ENCODE data around the gene SPEN.
"Not testable (repeated sequence)": the region's sequence is repeated elsewhere in the genome, so short reads cannot be mapped to it uniquely, and the experiment has no call there.

Gene SPEN

DNA sequence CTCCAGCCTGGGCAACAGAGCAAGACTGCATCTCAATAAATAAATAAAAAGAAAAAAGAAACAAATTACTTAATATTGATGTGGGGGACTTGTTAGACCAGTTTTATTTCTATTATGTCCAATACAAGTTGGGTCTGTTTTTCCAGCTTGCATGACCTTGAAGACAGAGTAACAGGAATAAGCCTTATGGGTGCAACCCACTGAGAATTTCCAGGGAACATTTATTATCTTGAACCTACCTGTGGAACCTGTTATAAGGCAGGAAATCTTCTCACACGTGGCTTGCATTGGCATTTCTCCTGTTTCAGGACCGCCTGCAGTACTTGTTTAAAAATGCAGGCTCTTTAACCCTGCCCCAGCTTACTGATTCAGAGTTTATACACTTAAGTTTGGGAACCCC lies 64.4 kb downstream of the SPEN start:
- TF ChIP-seq, protein P1, sequence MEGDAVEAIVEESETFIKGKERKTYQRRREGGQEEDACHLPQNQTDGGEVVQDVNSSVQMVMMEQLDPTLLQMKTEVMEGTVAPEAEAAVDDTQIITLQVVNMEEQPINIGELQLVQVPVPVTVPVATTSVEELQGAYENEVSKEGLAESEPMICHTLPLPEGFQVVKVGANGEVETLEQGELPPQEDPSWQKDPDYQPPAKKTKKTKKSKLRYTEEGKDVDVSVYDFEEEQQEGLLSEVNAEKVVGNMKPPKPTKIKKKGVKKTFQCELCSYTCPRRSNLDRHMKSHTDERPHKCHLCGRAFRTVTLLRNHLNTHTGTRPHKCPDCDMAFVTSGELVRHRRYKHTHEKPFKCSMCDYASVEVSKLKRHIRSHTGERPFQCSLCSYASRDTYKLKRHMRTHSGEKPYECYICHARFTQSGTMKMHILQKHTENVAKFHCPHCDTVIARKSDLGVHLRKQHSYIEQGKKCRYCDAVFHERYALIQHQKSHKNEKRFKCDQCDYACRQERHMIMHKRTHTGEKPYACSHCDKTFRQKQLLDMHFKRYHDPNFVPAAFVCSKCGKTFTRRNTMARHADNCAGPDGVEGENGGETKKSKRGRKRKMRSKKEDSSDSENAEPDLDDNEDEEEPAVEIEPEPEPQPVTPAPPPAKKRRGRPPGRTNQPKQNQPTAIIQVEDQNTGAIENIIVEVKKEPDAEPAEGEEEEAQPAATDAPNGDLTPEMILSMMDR (conservative IDR thresholded peaks at IDR 0.05; ENCODE audit: low read length): no peak
- no peak overlapping the region for H3K4me3 ChIP-seq (ENCODE audit: low read length)
- DNase-seq (ENCODE audit: low read depth): no peak

DNA sequence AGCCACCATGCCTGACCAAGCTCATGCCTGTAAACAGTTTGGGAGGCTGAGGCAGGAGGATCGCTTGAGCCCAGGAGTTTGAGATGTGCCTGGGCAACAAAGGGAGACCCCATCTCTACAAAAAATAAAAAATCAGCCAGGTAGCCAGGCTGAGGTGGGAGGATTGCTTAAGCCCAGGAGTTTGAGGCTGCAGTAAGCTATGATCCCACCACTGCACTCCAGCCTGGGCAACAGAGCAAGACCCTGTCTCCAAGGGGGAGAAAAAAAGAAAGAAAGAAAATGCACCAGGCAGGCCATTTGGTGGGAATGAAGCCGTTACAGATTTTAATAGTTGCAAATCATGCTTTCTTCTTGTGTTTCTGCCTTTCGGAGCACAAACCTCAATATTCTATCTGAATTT lies 66.1 kb downstream of the SPEN start:
- not testable (repeated sequence) for DNase-seq (ENCODE audit: low read depth); H3K4me3 ChIP-seq (ENCODE audit: low read length)

DNA sequence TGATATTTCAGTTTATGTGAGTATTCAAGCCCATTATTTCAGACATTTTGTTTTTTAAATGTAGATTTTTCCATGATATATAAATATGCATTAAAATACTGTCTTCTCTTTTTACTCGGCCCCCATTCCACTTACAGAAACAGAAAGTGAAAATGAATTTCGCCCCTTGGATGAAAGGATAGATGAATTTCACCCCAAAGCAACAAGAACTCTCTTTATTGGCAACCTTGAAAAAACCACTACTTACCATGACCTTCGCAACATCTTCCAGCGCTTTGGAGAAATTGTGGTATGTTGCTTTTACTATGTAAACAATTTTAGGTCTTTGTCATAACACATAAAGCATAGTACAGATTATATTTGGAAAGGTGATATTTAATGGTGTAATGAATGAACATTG lies 68.5 kb downstream of the SPEN start:
- H3K4me3 ChIP-seq (ENCODE audit: low read length): no peak overlapping the region
- TF ChIP-seq, protein P1 (conservative IDR thresholded peaks at IDR 0.05; ENCODE audit: low read length): no peak

DNA sequence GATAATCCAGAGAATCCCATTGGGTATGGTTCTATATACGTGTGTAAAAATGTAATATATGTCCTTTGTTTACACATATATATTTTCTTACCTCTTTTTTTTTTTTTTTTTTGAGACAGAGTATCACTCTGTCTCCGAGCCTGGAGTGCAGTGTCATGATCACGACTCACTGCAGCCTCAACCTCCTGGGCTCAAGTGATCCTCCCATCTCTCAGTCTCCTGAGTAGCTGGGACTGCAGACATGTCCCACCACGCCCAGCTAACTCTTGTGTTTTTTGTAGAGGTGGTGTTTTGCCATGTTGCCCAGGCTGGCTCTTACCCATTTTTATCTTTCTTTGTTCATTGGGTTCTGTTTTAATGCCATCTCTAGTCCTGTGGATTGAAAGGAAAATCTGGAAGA lies 68.9 kb downstream of the SPEN start:
- peak; percentile 27 for DNase-seq (ENCODE audit: low read depth)
- TF ChIP-seq, protein P1 (conservative IDR thresholded peaks at IDR 0.05; ENCODE audit: low read length): no peak
- H3K4me3 ChIP-seq (ENCODE audit: low read length): no peak overlapping the region

More for the DNA sequence above, 68.5 kb downstream of the SPEN start:
- DNase-seq (ENCODE audit: low read depth): no peak

GRCh38 chr1:15916916-15917315 lies 69.4 kb downstream of the SPEN start:
- no peak overlapping the region for H3K4me3 ChIP-seq (ENCODE audit: low read length)
- TF ChIP-seq, protein P1 (conservative IDR thresholded peaks at IDR 0.05; ENCODE audit: low read length): no peak

DNA sequence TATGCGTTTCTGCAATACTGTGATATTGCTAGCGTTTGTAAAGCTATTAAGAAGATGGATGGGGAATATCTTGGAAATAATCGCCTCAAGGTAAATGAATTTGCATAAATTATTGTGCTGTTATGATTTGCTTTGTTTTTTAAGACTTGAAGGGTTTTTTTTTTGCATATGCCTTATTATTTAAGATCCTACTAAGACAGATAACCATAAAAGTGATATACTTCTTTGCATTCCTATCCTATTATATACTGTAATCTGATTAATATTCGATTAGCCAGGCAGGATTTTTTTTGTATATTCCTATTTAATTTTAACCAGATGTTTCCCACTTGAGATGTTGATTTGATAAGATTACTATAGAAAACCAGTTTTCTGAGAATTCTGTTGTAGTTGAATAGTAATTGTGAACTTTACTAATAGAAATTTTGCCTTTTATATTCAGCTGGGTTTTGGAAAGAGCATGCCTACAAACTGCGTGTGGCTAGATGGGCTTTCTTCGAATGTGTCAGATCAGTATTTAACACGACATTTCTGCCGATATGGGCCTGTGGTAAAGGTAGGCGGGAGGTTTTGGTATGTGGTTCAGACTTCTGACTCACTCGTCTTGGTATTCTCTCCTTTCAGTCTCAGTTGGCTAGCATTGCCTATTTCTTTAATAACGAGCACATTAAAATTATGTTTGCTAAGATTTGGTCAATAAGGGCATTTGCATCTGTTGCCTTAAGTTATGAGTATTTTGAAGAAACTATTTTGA lies 71.6 kb downstream of the SPEN start:
- peak; percentile 80 for DNase-seq (ENCODE audit: low read depth)
- TF ChIP-seq, protein P1 (conservative IDR thresholded peaks at IDR 0.05; ENCODE audit: low read length): no peak
- no peak overlapping the region for H3K4me3 ChIP-seq (ENCODE audit: low read length)

More at GRCh38 chr1:15916916-15917315, 69.4 kb downstream of the SPEN start:
- DNase-seq (ENCODE audit: low read depth): no peak

- no peak overlapping the region for H3K4me3 ChIP-seq (ENCODE audit: low read length)
- TF ChIP-seq, protein P1 (conservative IDR thresholded peaks at IDR 0.05; ENCODE audit: low read length): no peak
- peak; percentile 53 for DNase-seq (ENCODE audit: low read depth)
These were observed 75.7 kb downstream of the SPEN start for GRCh38 chr1:15923241-15923640.

DNA sequence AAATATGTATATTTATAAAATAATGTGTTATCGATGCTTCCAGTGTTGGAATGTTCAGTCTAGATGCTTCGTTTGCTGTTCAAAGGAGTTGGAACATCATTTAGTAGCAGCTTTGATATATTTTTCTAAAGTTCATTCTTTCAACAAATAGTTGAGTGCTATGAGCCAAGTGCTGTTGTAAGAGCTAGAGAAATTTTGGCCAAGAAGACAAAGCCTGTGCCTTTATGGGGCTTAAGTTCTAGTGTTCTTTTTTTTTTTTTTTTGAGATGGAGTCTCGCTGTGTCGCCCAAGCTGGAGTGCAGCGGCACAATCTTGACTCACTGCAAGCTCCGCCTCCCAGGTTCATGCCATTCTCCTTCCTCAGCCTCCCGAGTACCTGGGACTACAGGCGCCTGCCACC lies 78.9 kb downstream of the SPEN start:
- DNase-seq (ENCODE audit: low read depth): peak; percentile 12

More for the DNA sequence above, 78.9 kb downstream of the SPEN start:
- H3K4me3 ChIP-seq (ENCODE audit: low read length): not testable (repeated sequence)
